T-helper 2 cell treated with Interferon-gamma antibody and Interleukin-4, amounts not matched to agents 5 μg/mL and 100 μg/mL, for 36 hours (primary cell): ENCODE data around the gene PPP1R1A.
A peak's percentile ranks its signal among the peaks of the same experiment; 100 is the strongest.

Source experiments
- DNase-seq: peaks from one replicate; pipeline ENCODE4 v3.0.0; 2021; ENCODE audit warnings: low spot score
- H3K27ac Mint-ChIP-seq: one replicate; pipeline ENCODE4 v1.8.0; 2021; ENCODE audit warnings: mild to moderate bottlenecking, mixed read lengths
- H3K27me3 Mint-ChIP-seq: one replicate; pipeline ENCODE4 v1.8.0; 2021; ENCODE audit warnings: low read depth, mixed read lengths
- H3K36me3 Mint-ChIP-seq: one replicate; pipeline ENCODE4 v1.8.0; 2021; ENCODE audit warnings: low read depth, mixed read lengths
- H3K4me1 Mint-ChIP-seq: one replicate; pipeline ENCODE4 v1.8.0; 2021; ENCODE audit warnings: low read depth, mixed read lengths
- H3K4me3 Mint-ChIP-seq: one replicate; pipeline ENCODE4 v1.8.0; 2022; ENCODE audit warnings: mild to moderate bottlenecking, moderate library complexity, mixed read lengths
- H3K9me3 Mint-ChIP-seq: one replicate; pipeline ENCODE4 v1.8.0; 2021; ENCODE audit warnings: mixed read lengths

The PPP1R1A gene

DNA sequence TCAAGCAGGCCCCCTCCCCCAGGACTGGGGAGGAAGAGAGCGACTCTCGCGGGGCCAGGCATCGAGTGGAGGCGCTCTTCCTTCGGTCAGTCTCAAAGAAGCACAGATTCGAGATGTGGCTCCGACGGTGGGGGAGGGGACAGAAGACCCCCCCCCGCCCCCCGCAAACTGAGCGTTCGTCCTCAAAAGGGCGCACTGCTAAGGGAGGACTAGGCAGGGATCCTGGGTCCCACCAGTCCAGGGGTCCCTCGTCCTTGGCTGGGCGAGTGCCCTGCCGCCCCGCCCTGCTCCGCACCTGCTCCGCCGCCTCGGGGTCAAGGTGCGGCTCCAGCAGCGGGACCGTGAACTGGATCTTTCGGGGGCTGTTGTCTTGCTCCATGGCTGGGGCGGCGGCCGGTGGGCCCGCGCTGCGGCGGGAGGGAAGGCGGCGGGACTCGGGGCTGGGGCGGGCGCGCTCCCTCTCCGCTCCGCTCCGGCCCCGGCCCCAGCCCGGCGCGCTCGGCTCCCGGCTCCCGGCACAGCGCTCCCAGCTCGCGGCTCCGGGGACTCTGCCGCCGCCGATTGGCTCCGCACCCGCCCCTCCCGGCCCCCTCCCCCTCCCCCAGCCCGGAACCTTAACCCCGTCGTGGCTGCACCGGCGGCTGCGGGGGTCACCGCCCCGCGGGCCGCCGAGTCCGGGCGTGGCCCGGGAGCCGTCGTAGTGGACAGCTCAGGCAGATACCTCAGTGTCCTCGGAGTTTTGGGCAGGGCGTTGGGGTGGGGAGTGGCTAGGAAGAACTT lies at the start of gene PPP1R1A:
Gene PPP1R1A, minus strand, starts transcription at position 550 of the 780 bp plus-strand sequence. Its CDS starts 171 bp downstream, at position 379.
- Mint-ChIP-seq H3K4me1 (peaks cover 5% of the 10 kb centered on the region), H3K36me3 (no peaks in the 10 kb centered on the region), H3K9me3 (no peaks in the 10 kb centered on the region), H3K27ac (no peak within 1 kb of the TSS), H3K4me3 (peak within 1 kb of the TSS; percentile 49), H3K27me3 (peaks cover 79% of the 10 kb centered on the region)
- DNase-seq: no peak

- H3K36me3 Mint-ChIP-seq: no peaks in the 10 kb centered on the region
- H3K27ac Mint-ChIP-seq: no peak within 1 kb of the TSS
- H3K27me3 Mint-ChIP-seq: no peaks in the 10 kb centered on the region
- no peaks in the 10 kb centered on the region for H3K4me1 Mint-ChIP-seq
- no peak for DNase-seq
- H3K4me3 Mint-ChIP-seq: no peak within 1 kb of the TSS
- no peaks in the 10 kb centered on the region for H3K9me3 Mint-ChIP-seq
Observed at GRCh38 chr12:54634795-54635194, 46.3 kb upstream of the PPP1R1A start, which contains the start of gene LACRT. Gene LACRT, minus strand, starts transcription at chr12:54634895. Its CDS starts 54 bp downstream, at chr12:54634841.

GRCh38 chr12:54631988-54632728 lies 43.7 kb upstream of the PPP1R1A start:
- H3K27ac Mint-ChIP-seq: no peak overlapping the region
- no peaks in the 10 kb centered on the region for H3K36me3 Mint-ChIP-seq
- H3K4me3 Mint-ChIP-seq: no peak overlapping the region
- H3K4me1 Mint-ChIP-seq: no peaks in the 10 kb centered on the region
- H3K27me3 Mint-ChIP-seq: no peaks in the 10 kb centered on the region
- DNase-seq: no peak
- H3K9me3 Mint-ChIP-seq: peaks cover 8% of the 10 kb centered on the region

DNA sequence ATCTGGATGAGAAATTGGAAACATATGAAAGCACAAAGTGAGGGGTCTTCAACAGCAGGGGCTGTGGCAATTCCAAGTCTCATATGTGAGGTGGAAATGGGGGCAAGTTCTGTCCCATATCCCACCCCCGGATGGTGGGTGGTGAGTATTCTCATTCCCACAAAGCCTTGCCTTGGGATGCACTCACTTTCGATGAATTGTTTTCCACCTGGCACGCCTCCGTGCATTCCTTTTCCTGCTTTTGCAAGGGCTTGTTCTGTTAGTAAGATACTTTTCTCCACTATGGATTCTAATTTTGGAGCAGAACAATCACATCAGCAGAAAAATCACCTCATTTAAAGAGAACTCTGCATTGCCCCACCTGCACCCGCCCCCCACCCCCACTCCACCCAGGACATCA lies 43.1 kb upstream of the PPP1R1A start:
- DNase-seq: no peak
- Mint-ChIP-seq H3K4me3 (no peak overlapping the region), H3K27me3 (no peaks in the 10 kb centered on the region), H3K9me3 (peaks cover 12% of the 10 kb centered on the region), H3K36me3 (no peaks in the 10 kb centered on the region), H3K27ac (no peak overlapping the region), H3K4me1 (no peaks in the 10 kb centered on the region)

- DNase-seq: no peak
- Mint-ChIP-seq H3K4me1 (no peaks in the 10 kb centered on the region), H3K27me3 (peaks cover 4% of the 10 kb centered on the region), H3K4me3 (no peak overlapping the region), H3K36me3 (no peaks in the 10 kb centered on the region), H3K27ac (no peak overlapping the region), H3K9me3 (peaks cover 12% of the 10 kb centered on the region)
Observed at GRCh38 chr12:54629925-54630324, 41.5 kb upstream of the PPP1R1A start.

DNA sequence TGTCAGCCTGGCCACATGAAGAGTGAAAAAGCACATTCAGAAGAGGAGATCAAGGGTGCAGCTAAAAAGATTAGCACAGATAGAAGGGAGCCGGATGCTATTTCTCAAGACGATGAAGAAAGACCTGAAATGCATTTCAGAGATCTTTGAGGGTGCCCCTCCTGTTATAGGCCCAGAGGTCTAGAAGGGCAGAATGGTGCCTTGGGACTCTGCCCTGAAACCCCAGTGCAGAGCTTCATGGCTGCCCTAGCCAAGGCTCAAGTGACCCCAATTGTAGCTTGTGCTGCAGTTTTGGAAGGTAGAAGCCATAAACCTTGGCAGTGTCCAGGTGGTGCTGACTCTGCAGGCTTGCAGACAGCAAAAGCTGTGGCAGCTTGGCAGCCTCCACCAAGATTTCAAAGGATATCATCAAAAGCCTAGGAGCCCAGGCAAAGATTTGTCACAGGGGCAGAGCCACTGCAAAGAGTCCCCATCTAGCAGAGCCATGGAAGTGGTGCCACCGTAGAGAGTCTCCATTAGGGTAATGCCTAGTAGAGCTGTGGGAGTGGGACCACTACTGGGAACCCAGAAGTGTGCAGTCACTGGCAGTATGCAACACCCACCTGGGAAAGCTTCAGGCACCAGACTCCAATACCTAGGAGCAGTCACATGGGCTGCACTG lies 39.9 kb upstream of the PPP1R1A start:
- DNase-seq: no peak
- Mint-ChIP-seq H3K27me3 (peaks cover 14% of the 10 kb centered on the region), H3K4me3 (no peak overlapping the region), H3K36me3 (no peaks in the 10 kb centered on the region), H3K27ac (no peak overlapping the region), H3K9me3 (peaks cover 12% of the 10 kb centered on the region), H3K4me1 (no peaks in the 10 kb centered on the region)

DNA sequence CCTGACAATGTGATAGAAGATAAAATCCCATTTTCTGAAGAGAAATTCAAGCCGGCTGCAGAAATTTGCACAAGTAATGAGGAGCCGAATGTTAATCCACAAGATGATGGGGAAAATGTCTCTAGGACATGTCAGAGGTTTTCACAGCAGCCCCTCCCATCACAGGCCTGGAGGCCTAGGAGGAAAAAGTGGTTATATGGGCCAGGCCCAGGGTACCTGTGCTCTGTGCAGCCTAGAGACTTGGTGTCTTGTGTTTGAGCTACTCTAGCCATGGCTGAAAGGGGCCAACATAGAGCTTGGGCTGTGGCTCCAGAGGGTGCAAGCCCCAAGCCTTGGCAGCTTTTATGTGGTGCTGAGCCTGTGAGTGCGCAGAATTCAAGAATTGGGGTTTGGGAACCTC lies 38.8 kb upstream of the PPP1R1A start:
- Mint-ChIP-seq H3K27me3 (peaks cover 25% of the 10 kb centered on the region), H3K4me3 (no peak overlapping the region), H3K9me3 (peaks cover 12% of the 10 kb centered on the region)

GRCh38 chr12:54625598-54625997 lies 37.1 kb upstream of the PPP1R1A start:
- H3K27me3 Mint-ChIP-seq: peaks cover 35% of the 10 kb centered on the region
- peaks cover 12% of the 10 kb centered on the region for H3K9me3 Mint-ChIP-seq
- DNase-seq: no peak
- H3K4me3 Mint-ChIP-seq: no peak overlapping the region
- no peaks in the 10 kb centered on the region for H3K4me1 Mint-ChIP-seq
- H3K36me3 Mint-ChIP-seq: no peaks in the 10 kb centered on the region
- no peak overlapping the region for H3K27ac Mint-ChIP-seq

More for the DNA sequence above, 38.8 kb upstream of the PPP1R1A start:
- no peak for DNase-seq
- Mint-ChIP-seq H3K36me3 (no peaks in the 10 kb centered on the region), H3K4me1 (no peaks in the 10 kb centered on the region), H3K27ac (no peak overlapping the region)

GRCh38 chr12:54624315-54625279 lies 36.1 kb upstream of the PPP1R1A start:
- no peaks in the 10 kb centered on the region for H3K4me1 Mint-ChIP-seq
- H3K27ac Mint-ChIP-seq: no peak overlapping the region
- H3K27me3 Mint-ChIP-seq: peaks cover 40% of the 10 kb centered on the region
- DNase-seq: no peak
- no peaks in the 10 kb centered on the region for H3K36me3 Mint-ChIP-seq
- peaks cover 12% of the 10 kb centered on the region for H3K9me3 Mint-ChIP-seq
- H3K4me3 Mint-ChIP-seq: no peak overlapping the region

GRCh38 chr12:54622463-54623183 lies 34.2 kb upstream of the PPP1R1A start:
- Mint-ChIP-seq H3K9me3 (peaks cover 6% of the 10 kb centered on the region), H3K27ac (no peak overlapping the region), H3K27me3 (peaks cover 55% of the 10 kb centered on the region), H3K36me3 (no peaks in the 10 kb centered on the region), H3K4me1 (no peaks in the 10 kb centered on the region), H3K4me3 (no peak overlapping the region)
- no peak for DNase-seq

DNA sequence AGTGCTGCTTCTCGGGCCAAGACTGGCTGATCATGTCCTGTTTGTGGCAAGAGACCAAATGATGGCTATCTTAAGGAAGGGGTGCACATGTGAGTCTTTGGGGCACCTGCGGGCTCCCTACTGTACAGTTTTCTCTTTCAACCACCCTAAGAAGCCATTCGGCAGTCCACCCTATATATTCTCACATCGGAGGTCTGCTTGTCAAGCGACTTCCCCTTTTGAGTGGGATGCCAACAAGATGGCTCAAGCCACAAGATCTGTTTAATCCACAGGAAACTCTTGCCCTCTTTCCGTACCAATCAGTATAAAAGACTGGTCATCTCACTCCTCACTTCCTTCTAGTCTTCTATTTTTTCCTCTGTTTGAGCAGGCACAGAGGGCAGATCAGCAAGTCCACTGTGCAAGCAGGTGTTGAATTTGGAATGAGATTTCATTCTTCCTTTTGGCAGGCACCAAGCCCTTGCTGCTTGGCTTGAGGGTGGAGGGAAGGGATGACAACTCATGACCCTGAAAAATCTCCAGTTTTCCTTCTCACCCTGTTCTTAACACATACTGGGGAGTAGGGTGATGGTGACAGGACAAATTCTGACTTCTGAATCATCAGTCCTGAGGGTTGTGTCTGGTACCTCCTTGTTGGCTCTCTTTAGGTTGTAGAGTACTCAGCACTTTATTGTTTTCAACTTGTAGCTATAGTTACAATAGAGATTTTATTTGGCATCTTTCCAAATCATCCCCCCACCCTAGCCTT lies 28.6 kb upstream of the PPP1R1A start:
- no peak for DNase-seq
- Mint-ChIP-seq H3K27ac (no peak overlapping the region), H3K9me3 (no peaks in the 10 kb centered on the region), H3K36me3 (no peaks in the 10 kb centered on the region), H3K4me3 (no peak overlapping the region), H3K27me3 (peaks cover 49% of the 10 kb centered on the region), H3K4me1 (peaks cover 4% of the 10 kb centered on the region)

DNA sequence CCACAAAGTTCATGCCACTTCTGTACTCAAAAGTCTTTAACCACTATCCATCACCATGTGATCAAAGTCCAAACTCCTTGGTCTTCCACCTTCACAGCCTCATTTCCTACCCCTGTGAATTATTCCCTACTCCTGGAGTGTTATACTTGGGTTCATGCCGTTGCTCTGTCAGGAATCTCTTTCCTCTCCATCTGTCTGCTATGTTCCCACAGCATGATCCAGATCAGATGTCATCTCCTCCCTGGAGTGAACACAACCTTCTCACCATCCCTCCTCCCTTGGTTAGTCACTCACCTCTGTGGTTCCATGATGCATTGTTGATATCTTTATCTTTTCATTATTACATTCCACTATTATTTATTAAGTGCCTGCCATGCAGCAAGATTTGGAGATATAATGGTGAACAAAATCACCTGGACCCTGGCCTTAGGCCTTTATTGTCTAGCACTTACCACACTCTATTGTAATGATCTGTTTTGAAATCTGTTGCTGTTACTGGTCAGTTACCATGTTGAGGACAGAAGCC lies 23.8 kb upstream of the PPP1R1A start:
- DNase-seq: no peak
- H3K4me1 Mint-ChIP-seq: peaks cover 4% of the 10 kb centered on the region
- H3K4me3 Mint-ChIP-seq: no peak overlapping the region
- no peaks in the 10 kb centered on the region for H3K36me3 Mint-ChIP-seq
- no peaks in the 10 kb centered on the region for H3K9me3 Mint-ChIP-seq
- peaks cover 28% of the 10 kb centered on the region for H3K27me3 Mint-ChIP-seq
- H3K27ac Mint-ChIP-seq: no peak overlapping the region
